Measurements from ENCODE around the gene WEE2.
"Not testable (repeated sequence)": the region's sequence is repeated elsewhere in the genome, so short reads cannot be mapped to it uniquely, and the experiment has no call there.

Gene WEE2
- total RNA-seq: 0 to 0.04 (median 0) reads per million in 3 experiments

- no peak for DNase-seq
Observed at GRCh38 chr7:141708351-141708750, at the start of gene WEE2. Gene WEE2 (plus strand): TSS chr7:141708353. CDS start chr7:141708759, 406 bp downstream.

DNA sequence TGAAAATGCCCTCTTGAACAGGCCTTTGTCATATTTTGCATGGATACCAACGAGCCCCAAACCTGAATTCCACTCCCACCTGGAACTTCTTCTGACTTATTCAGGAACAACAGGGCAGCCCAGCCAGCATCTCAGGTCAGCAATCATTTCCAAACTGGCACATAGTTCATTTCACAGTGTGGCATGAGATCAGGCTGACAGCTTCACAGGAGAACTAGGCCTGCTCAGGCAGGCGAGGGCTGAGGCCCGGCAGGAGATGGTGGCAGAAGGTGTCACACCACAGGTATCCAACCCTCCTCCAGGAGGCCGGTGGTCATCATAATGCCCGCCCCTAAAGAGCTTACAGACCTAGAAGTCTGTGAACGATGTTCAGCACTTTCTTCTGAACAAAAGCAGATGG, 48.7 kb upstream of the WEE2 start:
- no peak for DNase-seq

GRCh38 chr7:141660259-141660658, 47.9 kb upstream of the WEE2 start:
- DNase-seq: no peak

- no peak for DNase-seq
Observed at GRCh38 chr7:141663081-141663849, 44.9 kb upstream of the WEE2 start.

- DNase-seq: no peak
Observed at GRCh38 chr7:141664450-141664849, 43.7 kb upstream of the WEE2 start.

DNA sequence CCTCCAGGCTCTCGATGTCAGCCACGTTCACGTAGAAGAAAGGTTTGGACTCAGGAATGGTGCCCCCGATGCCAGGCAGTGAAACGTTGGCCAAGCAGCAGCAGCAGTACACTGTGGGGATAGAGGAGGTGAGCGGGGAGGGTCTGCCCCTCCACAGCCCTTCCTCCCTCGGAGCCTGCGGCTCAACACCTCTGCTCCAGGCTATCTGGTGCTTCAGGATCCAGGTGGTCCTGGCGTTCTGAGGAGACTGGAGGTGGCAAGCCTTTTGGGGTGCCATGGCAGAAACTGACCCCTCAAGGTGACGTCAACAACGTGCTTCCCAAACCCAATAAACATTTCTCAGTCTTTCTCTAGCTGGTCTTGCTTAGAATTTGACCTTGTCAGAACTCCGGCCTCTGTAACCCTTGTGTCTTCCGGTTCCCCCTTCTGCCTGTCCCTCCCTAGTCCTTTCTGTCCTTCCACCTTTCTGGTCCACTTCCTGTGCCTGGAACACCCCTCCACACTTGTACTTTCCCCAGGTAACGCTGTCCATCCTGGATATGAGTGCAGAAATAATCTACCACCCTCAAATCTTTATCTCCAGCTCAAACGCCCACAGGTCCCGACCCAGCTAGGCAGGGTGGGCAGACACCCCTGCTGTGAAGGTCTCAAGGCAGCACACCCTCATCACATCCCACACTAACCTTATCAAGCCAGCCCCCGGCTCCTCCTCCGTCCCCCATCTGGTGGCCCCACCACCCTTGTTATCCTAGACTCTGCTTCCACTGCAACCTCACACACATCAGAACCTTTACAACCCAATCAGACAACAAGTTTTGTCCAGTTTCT, 42.7 kb upstream of the WEE2 start:
- no peak for DNase-seq

GRCh38 chr7:141666071-141666470, 42.1 kb upstream of the WEE2 start:
- no peak for DNase-seq

DNA sequence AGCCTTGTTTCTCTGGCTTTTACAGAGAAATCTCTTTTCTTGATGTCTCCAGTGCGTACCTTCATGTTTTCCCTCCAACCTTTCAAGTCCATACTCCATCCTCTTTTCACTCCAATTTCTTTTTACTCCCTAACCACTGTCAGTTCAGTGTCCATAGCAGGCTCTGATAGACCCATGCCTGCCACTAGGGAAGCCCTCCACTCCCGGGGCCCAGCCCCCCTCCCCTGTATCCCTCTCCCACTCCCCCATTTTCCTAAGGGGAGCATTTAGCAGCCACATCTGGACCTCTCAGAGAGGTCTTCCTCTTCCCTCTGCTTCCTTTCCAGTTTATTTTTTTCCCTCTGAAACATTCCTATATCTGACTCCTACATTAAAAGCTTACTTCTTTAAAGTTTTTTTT, 39.3 kb upstream of the WEE2 start:
- DNase-seq: no peak

DNA sequence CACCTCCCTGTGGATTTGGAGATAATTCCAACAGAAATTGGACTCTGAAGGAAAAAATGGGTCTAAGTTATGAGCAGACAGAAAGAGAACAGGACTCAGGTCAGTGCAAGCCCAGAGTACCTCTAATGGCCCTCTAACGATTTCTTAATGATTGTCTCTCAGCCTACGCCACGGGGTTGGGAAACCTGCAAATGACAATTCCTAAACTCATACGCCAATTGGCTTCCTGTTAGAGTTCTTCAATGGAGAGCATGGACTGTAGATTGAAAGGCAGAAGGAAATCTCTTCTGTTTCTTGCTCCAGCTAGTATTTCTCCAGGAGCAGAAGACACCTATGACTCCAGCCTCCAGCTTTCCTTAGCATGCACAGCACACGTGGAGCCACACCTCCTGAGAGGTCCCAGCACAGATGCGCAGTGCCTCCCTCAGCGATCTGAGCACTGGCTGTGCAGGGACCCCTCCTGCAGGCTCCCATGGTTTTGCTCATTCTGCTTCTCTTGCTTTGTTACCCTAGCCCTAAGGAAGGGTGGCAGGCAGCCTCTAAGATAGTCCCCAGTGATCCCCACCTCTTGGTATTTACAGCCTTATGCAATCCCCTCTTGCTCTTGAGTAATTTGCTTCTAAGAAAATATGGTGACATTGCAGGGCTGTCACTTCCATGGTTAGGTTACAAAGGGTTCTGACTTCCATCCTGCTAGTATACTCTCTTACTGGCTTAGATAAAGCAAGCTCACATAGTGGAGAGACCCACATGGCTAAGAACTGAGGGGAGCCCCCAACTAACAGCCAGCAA, 36.3 kb upstream of the WEE2 start:
- DNase-seq: no peak

- no peak for DNase-seq
Observed at GRCh38 chr7:141673346-141673745, 34.8 kb upstream of the WEE2 start.

- DNase-seq: no peak
Observed at GRCh38 chr7:141674171-141674671, 33.9 kb upstream of the WEE2 start.

DNA sequence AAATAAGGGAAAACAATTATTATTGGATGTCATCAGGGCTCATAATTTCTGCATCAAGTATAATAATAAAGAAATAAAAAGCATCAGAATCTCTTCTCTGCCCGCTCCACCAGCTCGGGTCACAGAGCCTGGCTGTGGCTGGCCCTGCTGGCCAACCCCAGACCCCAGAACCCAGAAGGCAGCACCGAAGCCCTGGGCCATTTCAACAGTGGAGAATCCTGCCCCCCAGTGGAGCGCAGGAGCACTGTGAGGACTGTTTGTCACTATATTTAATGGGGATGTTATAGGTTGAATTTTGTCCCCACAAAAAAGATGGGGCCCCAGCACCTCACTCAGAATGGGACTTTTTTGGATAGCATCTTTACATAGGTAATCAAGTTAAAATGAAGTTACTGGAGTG, 33.5 kb upstream of the WEE2 start:
- no peak for DNase-seq

GRCh38 chr7:141675436-141676215, 32.5 kb upstream of the WEE2 start:
- no peak for DNase-seq

- DNase-seq: no peak
Observed at GRCh38 chr7:141676618-141677017, 31.5 kb upstream of the WEE2 start.

DNA sequence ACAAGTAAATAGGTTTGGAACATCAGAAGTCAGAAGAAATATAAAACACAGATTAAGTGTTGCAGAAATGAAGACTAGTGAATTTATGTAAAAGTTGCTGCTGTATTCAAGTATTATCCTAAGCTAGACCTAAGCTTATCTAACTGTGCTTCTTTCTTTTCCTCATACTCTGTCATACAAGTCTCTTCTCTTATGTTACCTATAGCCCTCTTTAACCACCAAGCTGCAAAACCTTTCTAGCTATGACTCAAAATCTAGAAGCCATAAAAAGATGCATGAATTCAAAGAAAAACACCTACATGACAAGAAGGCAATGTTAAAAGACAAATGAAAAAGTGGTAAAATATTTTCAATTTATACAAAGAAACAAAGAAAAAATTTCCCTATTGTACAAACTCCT, 29.1 kb upstream of the WEE2 start:
- DNase-seq: no peak

- DNase-seq: no peak
Observed at GRCh38 chr7:141685285-141686023, 22.7 kb upstream of the WEE2 start.

- no peak for DNase-seq
Observed at GRCh38 chr7:141686074-141686473, 22.1 kb upstream of the WEE2 start.

DNA sequence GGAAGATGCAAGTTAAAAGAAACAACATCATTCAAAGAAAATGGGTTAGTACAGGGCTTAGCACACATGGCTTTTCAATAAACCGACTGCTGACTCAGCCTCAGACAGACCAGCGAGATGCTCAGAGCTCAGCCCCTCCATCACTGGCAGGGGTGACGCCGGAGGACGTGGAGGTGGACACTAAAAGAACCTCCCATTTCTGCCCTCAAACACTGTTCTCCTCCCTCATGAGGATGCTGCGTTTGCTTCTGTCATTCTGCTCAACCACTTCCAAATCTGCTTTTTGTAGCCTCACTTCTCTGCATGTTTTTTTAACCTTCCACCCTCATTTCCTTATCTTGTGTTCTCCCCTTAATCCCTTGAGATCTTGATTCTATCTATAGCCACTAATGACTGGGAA, 21.5 kb upstream of the WEE2 start:
- no peak for DNase-seq

DNA sequence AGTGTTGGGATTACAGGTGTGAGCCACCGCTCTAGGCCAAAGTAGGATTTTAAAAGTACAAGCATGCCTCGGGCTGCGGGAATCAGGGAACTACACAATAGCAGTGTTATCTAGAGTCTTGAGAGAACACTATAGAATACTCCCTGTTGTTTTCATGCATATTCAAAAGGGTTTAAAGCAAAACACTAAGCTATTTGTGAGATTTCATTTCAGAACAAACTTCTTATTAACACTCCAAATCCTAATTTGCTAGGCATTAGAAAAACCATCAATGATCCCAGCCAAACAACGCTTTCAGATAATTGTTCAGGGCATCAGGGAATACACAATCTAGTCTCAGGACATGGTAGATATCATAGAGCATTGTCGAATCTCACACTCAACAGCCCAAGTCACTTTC, 20.1 kb upstream of the WEE2 start:
- DNase-seq: no peak

DNA sequence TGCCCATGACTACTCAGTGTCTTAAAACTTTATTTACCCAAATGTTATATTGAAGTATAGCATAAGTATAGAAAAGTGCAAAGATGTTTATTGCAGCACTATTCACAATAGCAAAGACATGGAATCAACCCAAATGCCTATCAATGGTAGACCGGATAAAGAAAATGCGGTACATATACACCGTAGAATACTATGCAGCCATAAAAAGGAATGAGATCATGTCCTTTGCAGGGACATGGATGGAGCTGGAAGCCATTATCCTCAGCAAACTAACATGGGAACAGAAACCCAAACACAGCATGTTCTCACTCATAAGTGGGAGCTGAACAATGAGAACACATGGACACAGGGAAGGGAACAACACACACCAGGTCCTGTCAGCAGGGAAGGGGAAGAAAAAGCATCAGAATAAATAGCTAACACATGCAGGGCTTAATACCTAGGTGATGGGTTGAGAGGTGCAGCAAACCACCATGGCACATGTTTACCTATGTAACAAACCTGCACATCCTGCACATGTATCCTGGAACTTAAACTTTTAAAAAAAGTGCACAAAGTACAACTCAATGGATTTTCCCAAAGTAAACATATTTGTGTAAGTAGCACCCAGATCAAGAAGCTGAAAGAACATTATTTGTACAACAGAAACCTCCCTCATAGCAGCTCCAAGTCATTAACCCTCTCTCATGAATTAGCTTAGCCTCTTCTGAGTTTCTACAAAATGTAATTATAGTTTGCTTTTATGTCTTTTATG, 18.9 kb upstream of the WEE2 start:
- not testable (repeated sequence) for DNase-seq

GRCh38 chr7:141691540-141691939, 16.6 kb upstream of the WEE2 start:
- DNase-seq: no peak
